NCI-H748 (cell line): ENCODE data around the gene IL16.
"Not testable (repeated sequence)": the region's sequence is repeated elsewhere in the genome, so short reads cannot be mapped to it uniquely, and the experiment has no call there.

ENCODE experiments used
- DNase-seq: peaks from one replicate; lab custom pipeline; 2025; ENCODE audit not compliant: unreplicated experiment; lab: John Stamatoyannopoulos, UW

IL16 gene

GRCh38 chr15:81309647-81310450 is 113.2 kb downstream of the IL16 start:
- no peak for DNase-seq

GRCh38 chr15:81310480-81310879 is 113.8 kb downstream of the IL16 start:
- no peak for DNase-seq

- DNase-seq, result no peak
Observed at GRCh38 chr15:81311752-81312464, 115.2 kb downstream of the IL16 start.

- no peak for DNase-seq
Observed at GRCh38 chr15:81312790-81313543, 116.3 kb downstream of the IL16 start.

GRCh38 chr15:81313686-81314085 is 117.0 kb downstream of the IL16 start:
- DNase-seq, result no peak

- no peak for DNase-seq
Observed at GRCh38 chr15:81314378-81314777, 117.7 kb downstream of the IL16 start.

GRCh38 chr15:81315452-81316175 is 118.9 kb downstream of the IL16 start:
- no peak for DNase-seq

- no peak for DNase-seq
Observed at GRCh38 chr15:81316267-81316666, 119.6 kb downstream of the IL16 start.

- DNase-seq, result no peak
Observed at GRCh38 chr15:81317642-81318017, 121.0 kb downstream of the IL16 start.

- DNase-seq, result no peak
Observed at GRCh38 chr15:81321667-81322066, 125.0 kb downstream of the IL16 start.

- no peak for DNase-seq
Observed at GRCh38 chr15:81322676-81323253, 126.1 kb downstream of the IL16 start.

- DNase-seq, result no peak
Observed at GRCh38 chr15:81323559-81323943, 126.9 kb downstream of the IL16 start.

GRCh38 chr15:81323944-81324881 is 127.5 kb downstream of the IL16 start, which contains the start of gene STARD5:
Gene STARD5 (minus strand): TSS chr15:81324141. CDS start chr15:81324099, 42 bp downstream.
- peak; percentile 95 for DNase-seq

GRCh38 chr15:81326466-81327212 is 130.0 kb downstream of the IL16 start:
- no peak for DNase-seq

GRCh38 chr15:81327516-81327915 is 130.8 kb downstream of the IL16 start:
- DNase-seq, result no peak

- no peak for DNase-seq
Observed at GRCh38 chr15:81329446-81329845, 132.8 kb downstream of the IL16 start.

- DNase-seq, result no peak
Observed at GRCh38 chr15:81330366-81331090, 133.8 kb downstream of the IL16 start.

- not testable (repeated sequence) for DNase-seq
Observed at GRCh38 chr15:81331141-81331540, 134.5 kb downstream of the IL16 start.
